HG03139 (cell line): Measurements from ENCODE around the gene DNASE1L1.

Source experiments
- ATAC-seq: cut with Tn5 transposase; IDR thresholded peaks from one replicate; pipeline ENCODE4 v1.9.1; 2021; ENCODE audit not compliant: unreplicated experiment

DNASE1L1 gene

GRCh38 chrX:154369449-154370299 is 39.4 kb downstream of the DNASE1L1 start:
- no peak for ATAC-seq

GRCh38 chrX:154368630-154369448 is 40.2 kb downstream of the DNASE1L1 start:
- ATAC-seq = no peak

- no peak for ATAC-seq
Measured at GRCh38 chrX:154367474-154368308, 41.4 kb downstream of the DNASE1L1 start.

- ATAC-seq = no peak
Measured at GRCh38 chrX:154366666-154367055, 42.4 kb downstream of the DNASE1L1 start.

- no peak for ATAC-seq
Measured at GRCh38 chrX:154365997-154366665, 42.9 kb downstream of the DNASE1L1 start.

- no peak for ATAC-seq
Measured at GRCh38 chrX:154365052-154365600, 43.9 kb downstream of the DNASE1L1 start.

GRCh38 chrX:154363706-154364439 is 45.2 kb downstream of the DNASE1L1 start:
- no peak for ATAC-seq

- no peak for ATAC-seq
Measured at GRCh38 chrX:154362085-154362742, 46.8 kb downstream of the DNASE1L1 start.

GRCh38 chrX:154360155-154360713 is 48.8 kb downstream of the DNASE1L1 start:
- no peak for ATAC-seq

- ATAC-seq = no peak
Measured at GRCh38 chrX:154359362-154360154, 49.5 kb downstream of the DNASE1L1 start.

GRCh38 chrX:154358829-154359228 is 50.2 kb downstream of the DNASE1L1 start:
- no peak for ATAC-seq

GRCh38 chrX:154358011-154358410 is 51.0 kb downstream of the DNASE1L1 start:
- no peak for ATAC-seq

- no peak for ATAC-seq
Measured at GRCh38 chrX:154357205-154357604, 51.8 kb downstream of the DNASE1L1 start.

- no peak for ATAC-seq
Measured at GRCh38 chrX:154356596-154356995, 52.5 kb downstream of the DNASE1L1 start.

GRCh38 chrX:154355776-154356140 is 53.3 kb downstream of the DNASE1L1 start:
- ATAC-seq = no peak

- ATAC-seq = no peak
Measured at GRCh38 chrX:154355094-154355775, 53.8 kb downstream of the DNASE1L1 start.

- no peak for ATAC-seq
Measured at GRCh38 chrX:154354516-154354915, 54.5 kb downstream of the DNASE1L1 start.
